ENCODE results near the gene EFEMP2.

The EFEMP2 gene

DNA sequence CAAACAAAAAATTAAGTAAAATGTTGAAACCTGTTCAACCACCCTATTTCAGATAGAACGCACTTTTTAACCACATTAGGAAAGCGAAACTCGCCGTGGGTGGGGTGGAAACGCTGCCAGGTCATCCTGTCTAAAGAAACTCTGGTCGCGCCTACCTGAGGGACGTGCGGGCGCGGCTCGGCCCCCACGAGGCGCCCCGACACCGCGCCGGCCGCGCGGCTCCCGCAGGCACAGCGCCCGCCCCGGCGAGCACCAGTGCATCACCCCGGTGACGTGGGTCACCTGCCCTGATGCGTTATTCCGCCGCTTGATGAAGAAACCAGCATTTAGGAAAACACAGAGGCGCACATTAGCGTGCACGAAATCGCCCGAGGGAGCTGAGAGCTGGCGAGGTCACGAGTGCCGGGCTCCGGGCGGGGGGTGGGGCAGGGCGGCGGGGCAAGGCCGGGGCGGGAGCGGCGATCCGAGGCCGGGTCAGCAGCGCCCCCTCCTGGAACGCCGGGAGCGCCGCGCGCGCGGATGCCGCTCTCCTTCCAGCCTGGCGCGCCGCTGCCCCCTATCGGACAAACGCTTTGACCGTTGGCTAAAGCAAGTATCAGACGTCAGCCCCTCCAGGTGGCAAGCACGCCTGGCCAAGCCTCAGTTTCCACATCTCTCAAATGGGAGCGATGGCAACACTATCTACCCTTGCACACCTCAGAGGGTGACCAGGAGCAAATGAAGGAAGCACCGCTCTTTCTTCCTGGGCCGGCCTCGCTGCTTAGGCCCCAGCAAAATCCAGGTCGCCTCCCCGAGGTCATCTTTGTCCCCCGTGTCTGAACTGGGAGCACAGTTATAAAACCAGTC, 54.5 kb downstream of the EFEMP2 start:
- peak; percentile 96 for DNase-seq

DNA sequence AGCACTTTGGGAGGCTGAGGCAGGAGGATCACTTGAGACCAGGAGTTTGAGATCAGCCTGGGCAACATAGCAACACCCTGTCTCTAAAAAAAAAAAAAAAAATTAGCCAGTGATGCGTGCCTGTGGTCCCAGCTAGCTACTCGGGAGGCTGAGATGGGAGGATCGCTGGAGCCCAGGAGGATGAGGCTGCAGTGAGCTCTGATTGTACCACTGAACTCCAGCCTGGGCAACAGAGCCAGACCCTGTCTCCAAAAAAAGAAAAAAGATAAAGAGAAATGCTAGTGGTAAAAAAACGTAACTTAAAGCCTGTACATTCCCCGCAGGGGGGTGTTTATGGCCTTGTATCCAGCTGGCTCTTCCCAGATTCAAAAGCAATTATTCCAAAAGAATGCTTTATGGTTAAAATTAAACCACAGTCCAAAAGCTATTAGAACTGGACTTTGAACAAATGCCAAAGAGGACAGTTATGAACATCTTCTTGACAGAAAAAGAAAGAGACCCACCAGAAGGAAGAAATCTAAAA, 55.2 kb downstream of the EFEMP2 start:
- DNase-seq: no peak

DNA sequence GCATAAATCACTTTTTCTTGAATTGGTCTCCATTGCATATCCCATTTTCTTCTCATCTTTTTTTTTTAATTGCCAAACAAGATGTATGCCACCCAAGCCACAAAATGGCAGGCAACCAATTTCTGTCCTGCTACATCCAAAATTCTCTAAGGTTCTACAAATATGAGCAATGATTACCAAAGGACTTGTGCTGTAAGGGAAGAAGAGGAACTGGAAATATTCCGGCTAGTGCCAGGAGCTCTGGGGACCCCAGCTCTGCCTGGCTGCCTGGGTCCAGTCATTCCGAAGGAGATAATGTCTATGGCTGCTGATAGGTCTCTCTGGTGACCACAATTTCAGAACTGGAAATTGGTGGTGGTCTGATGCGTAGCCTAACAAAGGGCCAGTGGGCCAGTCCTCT, 55.9 kb downstream of the EFEMP2 start:
- no peak for DNase-seq
